ENCODE results near the gene YEATS2. TPM values are rescaled to one million over a fixed set of nuclear protein-coding genes. Genes with fewer than 3 reads are reported as not detected.

Gene YEATS2
- total RNA-seq, 1 donor from 2014 or later: 45.3 TPM

DNA sequence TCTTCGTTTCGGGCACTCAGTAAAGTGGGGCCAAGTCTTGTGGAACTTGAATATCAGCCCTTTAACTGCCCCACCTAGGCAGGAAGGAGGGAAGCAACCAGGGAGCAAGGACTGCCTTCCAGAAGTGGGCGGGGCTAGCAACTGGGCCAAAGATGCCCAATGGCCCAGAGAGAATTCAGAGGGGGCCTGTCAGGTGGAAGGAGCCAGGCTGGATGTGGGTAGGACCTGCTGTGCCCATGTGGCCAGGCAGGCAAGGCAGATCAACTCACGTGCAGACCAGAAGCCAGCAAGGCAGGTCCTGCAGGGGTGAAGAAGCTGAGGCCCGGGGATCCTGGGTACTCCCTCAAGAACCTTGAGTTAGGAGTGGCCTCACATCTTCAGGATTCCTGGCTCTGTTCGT, 122.2 kb downstream of the YEATS2 start:
- H3K79me2 ChIP-seq (ENCODE audit: insufficient read depth, low read length): no peaks in the 10 kb centered on the region
- no peak overlapping the region for H3K9ac ChIP-seq (ENCODE audit: low read length)
- no peaks in the 10 kb centered on the region for H3K9me3 ChIP-seq (ENCODE audit: insufficient read depth, low read depth, low read length)
- no peak overlapping the region for H3K27ac Mint-ChIP-seq (ENCODE audit: unreplicated experiment)
- H3K4me1 Mint-ChIP-seq (ENCODE audit: low read depth, unreplicated experiment): peaks cover 4% of the 10 kb centered on the region
- DNase-seq (ENCODE audit: low read depth) (no peak), FAIRE-seq (no peak)
- peaks cover 9% of the 10 kb centered on the region for H4K20me1 ChIP-seq (ENCODE audit: insufficient read depth, low read length)
- H3K4me3 Mint-ChIP-seq (ENCODE audit: unreplicated experiment): no peak overlapping the region
- TF ChIP-seq, protein P1, sequence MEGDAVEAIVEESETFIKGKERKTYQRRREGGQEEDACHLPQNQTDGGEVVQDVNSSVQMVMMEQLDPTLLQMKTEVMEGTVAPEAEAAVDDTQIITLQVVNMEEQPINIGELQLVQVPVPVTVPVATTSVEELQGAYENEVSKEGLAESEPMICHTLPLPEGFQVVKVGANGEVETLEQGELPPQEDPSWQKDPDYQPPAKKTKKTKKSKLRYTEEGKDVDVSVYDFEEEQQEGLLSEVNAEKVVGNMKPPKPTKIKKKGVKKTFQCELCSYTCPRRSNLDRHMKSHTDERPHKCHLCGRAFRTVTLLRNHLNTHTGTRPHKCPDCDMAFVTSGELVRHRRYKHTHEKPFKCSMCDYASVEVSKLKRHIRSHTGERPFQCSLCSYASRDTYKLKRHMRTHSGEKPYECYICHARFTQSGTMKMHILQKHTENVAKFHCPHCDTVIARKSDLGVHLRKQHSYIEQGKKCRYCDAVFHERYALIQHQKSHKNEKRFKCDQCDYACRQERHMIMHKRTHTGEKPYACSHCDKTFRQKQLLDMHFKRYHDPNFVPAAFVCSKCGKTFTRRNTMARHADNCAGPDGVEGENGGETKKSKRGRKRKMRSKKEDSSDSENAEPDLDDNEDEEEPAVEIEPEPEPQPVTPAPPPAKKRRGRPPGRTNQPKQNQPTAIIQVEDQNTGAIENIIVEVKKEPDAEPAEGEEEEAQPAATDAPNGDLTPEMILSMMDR (IDR thresholded peaks at IDR 0.05; ENCODE audit: insufficient read depth, low read depth, low read length): no peak
- no peaks in the 10 kb centered on the region for H3K9me3 Mint-ChIP-seq (ENCODE audit: unreplicated experiment)
- no peaks in the 10 kb centered on the region for H3K27me3 Mint-ChIP-seq (ENCODE audit: low read depth, unreplicated experiment)
- no peak overlapping the region for H2AFZ ChIP-seq (ENCODE audit: low read depth, low read length)
- no peak overlapping the region for H3K4me2 ChIP-seq (ENCODE audit: low read length)
- H3K27ac ChIP-seq (ENCODE audit: low read depth, low read length): no peak overlapping the region
- H3K4me3 ChIP-seq (ENCODE audit: insufficient read depth, low read depth, low read length): no peak overlapping the region
- H3K4me1 ChIP-seq (ENCODE audit: insufficient read depth, low read length): peaks cover 9% of the 10 kb centered on the region
- H3K36me3 ChIP-seq (ENCODE audit: insufficient read depth, low read length): peaks cover 2% of the 10 kb centered on the region
- H3K27me3 ChIP-seq (ENCODE audit: insufficient read depth, low read length): no peaks in the 10 kb centered on the region
- peaks cover 19% of the 10 kb centered on the region for H3K36me3 Mint-ChIP-seq (ENCODE audit: low read depth, unreplicated experiment)

DNA sequence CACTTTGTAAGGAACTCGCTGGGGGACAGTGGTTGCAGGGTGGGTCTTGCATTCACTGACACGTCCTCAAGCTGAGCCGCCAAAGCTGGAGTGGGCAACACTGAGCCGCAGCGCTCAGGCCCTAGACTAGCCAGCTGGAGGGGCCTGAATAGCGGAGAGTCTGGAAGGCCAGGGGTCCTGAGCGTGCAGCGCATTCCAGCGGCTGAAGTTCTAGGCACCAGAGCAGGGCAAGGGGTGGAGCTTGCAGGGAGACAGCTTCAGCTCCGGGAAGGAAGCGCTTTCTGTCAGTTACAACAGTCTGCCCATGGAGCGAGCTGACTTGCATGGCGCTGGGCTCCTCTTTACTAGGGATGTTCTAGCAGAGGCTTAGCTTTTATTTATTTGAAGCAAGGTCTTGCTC, 125.0 kb downstream of the YEATS2 start:
- H2AFZ ChIP-seq (ENCODE audit: low read depth, low read length): no peak overlapping the region
- FAIRE-seq (no peak), DNase-seq (ENCODE audit: low read depth) (no peak)
- H3K27ac Mint-ChIP-seq (ENCODE audit: unreplicated experiment): no peak overlapping the region
- H3K27me3 Mint-ChIP-seq (ENCODE audit: low read depth, unreplicated experiment): no peaks in the 10 kb centered on the region
- H3K9me3 ChIP-seq (ENCODE audit: insufficient read depth, low read depth, low read length): no peaks in the 10 kb centered on the region
- no peak overlapping the region for H3K4me3 Mint-ChIP-seq (ENCODE audit: unreplicated experiment)
- TF ChIP-seq EZH2 (IDR thresholded peaks at IDR 0.05; ENCODE audit: insufficient read depth, low read length): no peak
- TF ChIP-seq, protein P1 (IDR thresholded peaks at IDR 0.05; ENCODE audit: insufficient read depth, low read depth, low read length): no peak
- H4K20me1 ChIP-seq (ENCODE audit: insufficient read depth, low read length): peaks cover 14% of the 10 kb centered on the region
- H3K36me3 ChIP-seq (ENCODE audit: insufficient read depth, low read length): no peaks in the 10 kb centered on the region
- H3K9me3 Mint-ChIP-seq (ENCODE audit: unreplicated experiment): no peaks in the 10 kb centered on the region
- peaks cover 9% of the 10 kb centered on the region for H3K4me1 ChIP-seq (ENCODE audit: insufficient read depth, low read length)
- peaks cover 13% of the 10 kb centered on the region for H3K36me3 Mint-ChIP-seq (ENCODE audit: low read depth, unreplicated experiment)
- no peak overlapping the region for H3K4me2 ChIP-seq (ENCODE audit: low read length)
- no peak overlapping the region for H3K4me3 ChIP-seq (ENCODE audit: insufficient read depth, low read depth, low read length)
- peaks cover 4% of the 10 kb centered on the region for H3K4me1 Mint-ChIP-seq (ENCODE audit: low read depth, unreplicated experiment)
- H3K9ac ChIP-seq (ENCODE audit: low read length): no peak overlapping the region
- no peak overlapping the region for H3K27ac ChIP-seq (ENCODE audit: low read depth, low read length)
- no peaks in the 10 kb centered on the region for H3K79me2 ChIP-seq (ENCODE audit: insufficient read depth, low read length)
- H3K27me3 ChIP-seq (ENCODE audit: insufficient read depth, low read length): no peaks in the 10 kb centered on the region

DNA sequence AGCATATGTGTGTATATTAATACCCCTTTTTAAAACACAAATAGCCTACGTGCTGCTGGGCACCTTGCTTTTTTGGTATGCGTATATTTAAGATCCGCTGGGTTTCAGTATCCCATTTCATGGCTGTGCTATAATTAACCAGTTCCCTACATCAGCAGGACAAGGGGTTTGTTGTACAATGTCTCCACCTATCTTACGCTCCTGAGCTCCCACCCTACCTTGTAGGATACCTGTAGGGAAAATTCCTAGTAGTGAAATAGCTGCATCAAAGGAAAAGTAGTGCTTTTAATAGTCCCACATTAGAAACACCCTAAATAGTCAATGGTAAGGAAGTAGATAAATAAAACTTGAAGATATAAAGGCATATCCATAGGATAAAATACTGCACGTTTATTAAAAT, 126.4 kb downstream of the YEATS2 start:
- Mint-ChIP-seq H3K27me3 (ENCODE audit: low read depth, unreplicated experiment) (no peaks in the 10 kb centered on the region), H3K27ac (ENCODE audit: unreplicated experiment) (no peak overlapping the region), H3K4me1 (ENCODE audit: low read depth, unreplicated experiment) (peaks cover 4% of the 10 kb centered on the region), H3K36me3 (ENCODE audit: low read depth, unreplicated experiment) (peaks cover 8% of the 10 kb centered on the region), H3K9me3 (ENCODE audit: unreplicated experiment) (no peaks in the 10 kb centered on the region), H3K4me3 (ENCODE audit: unreplicated experiment) (peak overlapping the region; percentile 87)
- H3K27ac ChIP-seq (ENCODE audit: low read depth, low read length): no peak overlapping the region
- no peaks in the 10 kb centered on the region for H3K79me2 ChIP-seq (ENCODE audit: insufficient read depth, low read length)
- no peak overlapping the region for H2AFZ ChIP-seq (ENCODE audit: low read depth, low read length)
- no peaks in the 10 kb centered on the region for H3K27me3 ChIP-seq (ENCODE audit: insufficient read depth, low read length)
- peak overlapping the region; percentile 94 for H3K4me2 ChIP-seq (ENCODE audit: low read length)
- TF ChIP-seq EZH2 (IDR thresholded peaks at IDR 0.05; ENCODE audit: insufficient read depth, low read length): no peak
- TF ChIP-seq, protein P1 (IDR thresholded peaks at IDR 0.05; ENCODE audit: insufficient read depth, low read depth, low read length): no peak
- peak overlapping the region; percentile 68 for H3K9ac ChIP-seq (ENCODE audit: low read length)
- peaks cover 14% of the 10 kb centered on the region for H4K20me1 ChIP-seq (ENCODE audit: insufficient read depth, low read length)
- no peaks in the 10 kb centered on the region for H3K36me3 ChIP-seq (ENCODE audit: insufficient read depth, low read length)
- H3K9me3 ChIP-seq (ENCODE audit: insufficient read depth, low read depth, low read length): no peaks in the 10 kb centered on the region
- H3K4me1 ChIP-seq (ENCODE audit: insufficient read depth, low read length): peaks cover 9% of the 10 kb centered on the region
- FAIRE-seq (no peak), DNase-seq (ENCODE audit: low read depth) (no peak)
- peak overlapping the region; percentile 63 for H3K4me3 ChIP-seq (ENCODE audit: insufficient read depth, low read depth, low read length)

Measured in astrocyte (in vitro differentiated cells and primary cell).